ENCODE measurements around the gene IFNL3.

DNA sequence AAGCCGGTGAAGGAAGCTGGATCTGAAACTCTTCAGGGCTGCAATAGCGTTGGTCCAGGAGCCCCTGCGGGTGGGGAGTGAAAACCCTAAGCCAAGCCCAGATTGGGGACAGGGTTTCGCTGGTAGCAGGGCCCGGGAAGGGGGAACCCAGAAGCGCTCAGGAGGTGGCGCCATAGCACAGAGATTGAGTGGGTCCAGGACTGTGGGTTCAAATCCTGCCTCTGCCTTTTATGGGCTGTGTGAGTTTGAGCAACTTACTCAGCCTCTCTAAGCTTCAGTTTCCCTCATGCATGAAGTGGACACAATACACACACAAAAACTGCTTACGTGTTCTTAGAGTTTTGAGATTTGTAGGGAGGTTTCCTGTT is 32.4 kb downstream of the IFNL3 start:
- TF ChIP-seq, protein P1, sequence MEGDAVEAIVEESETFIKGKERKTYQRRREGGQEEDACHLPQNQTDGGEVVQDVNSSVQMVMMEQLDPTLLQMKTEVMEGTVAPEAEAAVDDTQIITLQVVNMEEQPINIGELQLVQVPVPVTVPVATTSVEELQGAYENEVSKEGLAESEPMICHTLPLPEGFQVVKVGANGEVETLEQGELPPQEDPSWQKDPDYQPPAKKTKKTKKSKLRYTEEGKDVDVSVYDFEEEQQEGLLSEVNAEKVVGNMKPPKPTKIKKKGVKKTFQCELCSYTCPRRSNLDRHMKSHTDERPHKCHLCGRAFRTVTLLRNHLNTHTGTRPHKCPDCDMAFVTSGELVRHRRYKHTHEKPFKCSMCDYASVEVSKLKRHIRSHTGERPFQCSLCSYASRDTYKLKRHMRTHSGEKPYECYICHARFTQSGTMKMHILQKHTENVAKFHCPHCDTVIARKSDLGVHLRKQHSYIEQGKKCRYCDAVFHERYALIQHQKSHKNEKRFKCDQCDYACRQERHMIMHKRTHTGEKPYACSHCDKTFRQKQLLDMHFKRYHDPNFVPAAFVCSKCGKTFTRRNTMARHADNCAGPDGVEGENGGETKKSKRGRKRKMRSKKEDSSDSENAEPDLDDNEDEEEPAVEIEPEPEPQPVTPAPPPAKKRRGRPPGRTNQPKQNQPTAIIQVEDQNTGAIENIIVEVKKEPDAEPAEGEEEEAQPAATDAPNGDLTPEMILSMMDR (IDR thresholded peaks at IDR 0.05) = peak in 3 of 4 experiments; percentile 8 to 24 (median 9)
- no peak for TF ChIP-seq POLR2A (IDR thresholded peaks at IDR 0.05)
